Natural killer cell treated with Interleukin-12 subunit alpha and Interleukin-12 subunit beta and Interleukin-15 and Interleukin-18, amount 100 ng/mL, for 72 hours (primary cell): ENCODE results near the gene MMS22L. TPM values are rescaled to one million over a fixed set of nuclear protein-coding genes. Genes with fewer than 3 reads are reported as not detected.

ENCODE experiments used
- ATAC-seq, 2 donors: fragments of 150-1000 bp; cut with Tn5 transposase in 1 of 2; sonication (Bioruptor Pico), chemical (Tn5 transposase) in 1 of 2; 2 replicates each; pipeline ENCODE4 v1.10.0; 2021
- DNase-seq: peaks from one replicate; pipeline ENCODE4 v3.0.0; 2022; ENCODE audit warnings: low spot score
- H3K27ac Mint-ChIP-seq, 2 donors: 1 replicate in 1 of 2; 2 replicates in 1 of 2; pipeline ENCODE4 v1.8.0; 2022; ENCODE audit warnings: mixed read lengths in 2 of 2, mild to moderate bottlenecking in 1 of 2, moderate library complexity in 1 of 2
- H3K27me3 Mint-ChIP-seq, 2 donors: 1 replicate in 1 of 2; 2 replicates in 1 of 2; pipeline ENCODE4 v1.8.0; 2022; ENCODE audit warnings: mixed read lengths in 2 of 2
- H3K36me3 Mint-ChIP-seq: one replicate; pipeline ENCODE4 v1.8.0; 2022; ENCODE audit warnings: mixed read lengths
- H3K4me1 Mint-ChIP-seq, 2 donors: 1 replicate in 1 of 2; 2 replicates in 1 of 2; pipeline ENCODE4 v1.8.0; 2022; ENCODE audit warnings: low read depth in 2 of 2, mixed read lengths in 2 of 2, mild to moderate bottlenecking in 1 of 2
- H3K4me3 Mint-ChIP-seq: one replicate; pipeline ENCODE4 v1.8.0; 2022; ENCODE audit warnings: mixed read lengths
- H3K9me3 Mint-ChIP-seq: 2 replicates; pipeline ENCODE4 v1.8.0; 2022; ENCODE audit warnings: mixed read lengths
- total RNA-seq, 2 donors: library from RNA; stranded (reverse); gene quantifications; one replicate each; pipeline ENCODE4 v1.2.3, GENCODE V29; 2022

The MMS22L gene
- total RNA-seq, 2 donors from 2014 or later: 30.8 to 66.9 TPM

GRCh38 chr6:97150932-97151331 is 132.1 kb downstream of the MMS22L start:
- ATAC-seq (no peak), DNase-seq (no peak)
- no peak overlapping the region for H3K27ac Mint-ChIP-seq
- H3K9me3 Mint-ChIP-seq: peaks cover 4% of the 10 kb centered on the region
- peaks cover 4% of the 10 kb centered on the region for H3K36me3 Mint-ChIP-seq
- no peaks in the 10 kb centered on the region for H3K27me3 Mint-ChIP-seq
- no peaks in the 10 kb centered on the region for H3K4me1 Mint-ChIP-seq
- H3K4me3 Mint-ChIP-seq: no peak overlapping the region

- Mint-ChIP-seq H3K4me1 (no peaks in the 10 kb centered on the region), H3K36me3 (peaks cover 15% of the 10 kb centered on the region), H3K27me3 (no peaks in the 10 kb centered on the region), H3K9me3 (no peaks in the 10 kb centered on the region), H3K4me3 (no peak overlapping the region), H3K27ac (no peak overlapping the region)
- DNase-seq (no peak), ATAC-seq (no peak)
These were observed 135.6 kb downstream of the MMS22L start for GRCh38 chr6:97147421-97147820.

GRCh38 chr6:97145691-97146090 is 137.3 kb downstream of the MMS22L start:
- H3K4me3 Mint-ChIP-seq: no peak overlapping the region
- no peaks in the 10 kb centered on the region for H3K4me1 Mint-ChIP-seq
- H3K27ac Mint-ChIP-seq: no peak overlapping the region
- ATAC-seq (no peak), DNase-seq (no peak)
- H3K9me3 Mint-ChIP-seq: no peaks in the 10 kb centered on the region
- H3K36me3 Mint-ChIP-seq: peaks cover 15% of the 10 kb centered on the region
- H3K27me3 Mint-ChIP-seq: no peaks in the 10 kb centered on the region

DNA sequence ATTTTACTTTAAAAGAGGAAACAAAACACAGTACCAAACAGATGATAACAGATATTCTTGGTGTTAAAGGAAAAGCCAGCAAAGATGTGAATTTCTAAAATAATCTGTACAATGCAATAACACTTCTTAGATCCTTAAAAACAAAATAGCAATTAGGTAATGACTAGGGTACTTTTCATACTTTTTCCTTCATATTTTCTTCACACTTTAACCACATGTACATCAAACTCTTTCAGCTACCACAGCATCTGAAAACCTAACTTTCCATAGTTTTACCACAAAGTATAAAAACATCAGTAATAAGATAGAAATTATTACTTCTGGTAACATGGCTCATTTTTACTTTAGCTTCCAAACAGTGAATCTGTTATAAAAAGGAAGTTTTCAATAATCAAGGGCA is 141.3 kb downstream of the MMS22L start:
- Mint-ChIP-seq H3K27ac (no peak overlapping the region), H3K4me3 (no peak overlapping the region)

DNA sequence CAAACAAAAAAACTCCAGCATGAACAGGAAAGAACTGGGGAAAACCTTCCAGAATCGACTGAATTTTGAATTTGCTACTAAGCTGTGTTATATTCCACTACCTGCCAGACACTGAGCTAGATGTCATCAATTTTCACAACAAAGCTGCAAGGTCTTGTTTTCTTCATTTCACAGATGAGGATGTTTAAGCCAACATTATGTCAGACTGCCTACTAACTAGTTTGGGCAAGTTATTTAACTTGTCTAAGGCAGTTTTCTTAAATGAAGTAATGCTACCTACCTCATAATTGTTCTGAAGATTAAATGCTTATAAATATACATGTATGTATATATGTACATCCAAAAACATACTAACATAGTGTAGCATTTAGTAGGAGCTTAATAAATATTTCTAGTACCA is 144.4 kb downstream of the MMS22L start:
- Mint-ChIP-seq H3K9me3 (no peaks in the 10 kb centered on the region), H3K27me3 (no peaks in the 10 kb centered on the region)
- ATAC-seq: no peak

More for the DNA sequence above, 141.3 kb downstream of the MMS22L start:
- no peak for DNase-seq
- ATAC-seq: no peak
- Mint-ChIP-seq H3K9me3 (no peaks in the 10 kb centered on the region), H3K4me1 (no peaks in the 10 kb centered on the region), H3K36me3 (peaks cover 11% of the 10 kb centered on the region), H3K27me3 (no peaks in the 10 kb centered on the region)

GRCh38 chr6:97136626-97137358 is 146.2 kb downstream of the MMS22L start:
- H3K27me3 Mint-ChIP-seq: no peaks in the 10 kb centered on the region

More for the DNA sequence above, 144.4 kb downstream of the MMS22L start:
- H3K4me3 Mint-ChIP-seq: no peak overlapping the region
- no peaks in the 10 kb centered on the region for H3K36me3 Mint-ChIP-seq
- no peak for DNase-seq
- no peak overlapping the region for H3K27ac Mint-ChIP-seq
- no peaks in the 10 kb centered on the region for H3K4me1 Mint-ChIP-seq

GRCh38 chr6:97133067-97133466 is 149.9 kb downstream of the MMS22L start:
- Mint-ChIP-seq H3K4me3 (no peak overlapping the region), H3K36me3 (no peaks in the 10 kb centered on the region), H3K9me3 (no peaks in the 10 kb centered on the region), H3K4me1 (no peaks in the 10 kb centered on the region), H3K27me3 (no peaks in the 10 kb centered on the region), H3K27ac (no peak overlapping the region)
- ATAC-seq: no peak
- DNase-seq: no peak

More at GRCh38 chr6:97136626-97137358, 146.2 kb downstream of the MMS22L start:
- DNase-seq: no peak
- Mint-ChIP-seq H3K27ac (no peak overlapping the region), H3K36me3 (no peaks in the 10 kb centered on the region), H3K4me3 (no peak overlapping the region), H3K9me3 (no peaks in the 10 kb centered on the region), H3K4me1 (no peaks in the 10 kb centered on the region)
- no peak for ATAC-seq

DNA sequence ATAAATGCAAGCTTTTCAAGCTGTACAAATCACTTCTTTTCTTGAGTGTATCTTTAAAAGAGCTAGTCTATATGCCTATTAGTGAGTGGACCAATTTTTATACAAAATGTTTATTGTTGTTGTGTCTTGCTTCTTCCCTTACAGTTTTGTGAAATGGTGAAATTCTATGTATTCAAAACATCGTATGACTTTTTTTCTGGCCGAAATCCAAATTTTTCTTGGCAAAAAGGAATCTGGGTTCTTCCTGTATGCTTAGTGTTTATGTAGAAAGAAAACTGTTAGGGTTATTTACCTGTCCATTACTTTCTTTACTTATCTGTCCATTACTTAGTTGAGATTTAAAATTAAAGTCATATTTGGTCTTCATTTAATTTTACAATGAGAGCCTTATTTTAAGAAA is 153.9 kb downstream of the MMS22L start:
- Mint-ChIP-seq H3K4me1 (no peaks in the 10 kb centered on the region), H3K36me3 (no peaks in the 10 kb centered on the region), H3K27me3 (no peaks in the 10 kb centered on the region), H3K27ac (no peak overlapping the region), H3K4me3 (no peak overlapping the region), H3K9me3 (no peaks in the 10 kb centered on the region)
- DNase-seq (no peak), ATAC-seq (no peak)

GRCh38 chr6:97128507-97128906 is 154.5 kb downstream of the MMS22L start:
- Mint-ChIP-seq H3K4me1 (no peaks in the 10 kb centered on the region), H3K27me3 (no peaks in the 10 kb centered on the region), H3K27ac (no peak overlapping the region), H3K4me3 (no peak overlapping the region), H3K9me3 (no peaks in the 10 kb centered on the region), H3K36me3 (no peaks in the 10 kb centered on the region)
- DNase-seq (no peak), ATAC-seq (no peak)

DNA sequence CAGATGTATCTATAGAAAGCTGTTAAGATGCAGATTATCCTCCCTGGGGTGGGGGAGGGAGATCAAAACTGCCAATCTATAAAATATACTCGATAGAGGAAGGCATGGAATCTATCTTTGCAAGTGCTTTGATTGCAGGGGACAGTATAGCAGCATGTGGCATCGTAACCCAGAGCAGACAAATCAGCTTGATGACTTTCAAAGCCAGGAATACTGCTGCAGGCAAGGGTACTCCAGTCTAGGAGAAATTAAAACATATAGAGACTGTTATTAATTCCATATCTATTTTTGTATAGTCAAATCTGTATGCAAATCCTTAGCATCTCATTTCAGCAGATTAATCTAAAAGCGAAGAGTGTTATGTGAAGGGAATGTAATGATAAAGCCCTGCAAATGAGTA is 159.4 kb downstream of the MMS22L start:
- ATAC-seq (no peak), DNase-seq (no peak)
- Mint-ChIP-seq H3K9me3 (no peaks in the 10 kb centered on the region), H3K27ac (no peak overlapping the region), H3K27me3 (peaks cover 6 to 23% of the 10 kb centered on the region in 2 donors), H3K4me3 (no peak overlapping the region), H3K36me3 (peaks cover 7% of the 10 kb centered on the region), H3K4me1 (no peaks in the 10 kb centered on the region)

- Mint-ChIP-seq H3K36me3 (peaks cover 7% of the 10 kb centered on the region), H3K9me3 (no peaks in the 10 kb centered on the region), H3K4me1 (no peaks in the 10 kb centered on the region), H3K27me3 (peaks cover 6 to 23% of the 10 kb centered on the region in 2 donors), H3K27ac (no peak overlapping the region), H3K4me3 (no peak overlapping the region)
- ATAC-seq (no peak), DNase-seq (no peak)
These were observed 159.9 kb downstream of the MMS22L start for GRCh38 chr6:97123112-97123511.

- no peak overlapping the region for H3K27ac Mint-ChIP-seq
- no peak for ATAC-seq
- no peaks in the 10 kb centered on the region for H3K4me1 Mint-ChIP-seq
- DNase-seq: no peak
- H3K9me3 Mint-ChIP-seq: no peaks in the 10 kb centered on the region
- no peak overlapping the region for H3K4me3 Mint-ChIP-seq
- H3K36me3 Mint-ChIP-seq: peaks cover 7% of the 10 kb centered on the region
- peaks cover 6 to 23% of the 10 kb centered on the region in 2 donors for H3K27me3 Mint-ChIP-seq
These were observed 162.5 kb downstream of the MMS22L start for GRCh38 chr6:97120511-97120910.

GRCh38 chr6:97114645-97115044 is 168.4 kb downstream of the MMS22L start:
- no peak for ATAC-seq
- H3K4me1 Mint-ChIP-seq: no peaks in the 10 kb centered on the region
- peaks cover 0 to 16% of the 10 kb centered on the region in 2 donors for H3K27me3 Mint-ChIP-seq
- H3K9me3 Mint-ChIP-seq: no peaks in the 10 kb centered on the region
- H3K4me3 Mint-ChIP-seq: no peak overlapping the region
- no peak overlapping the region for H3K27ac Mint-ChIP-seq
- no peak for DNase-seq
- H3K36me3 Mint-ChIP-seq: no peaks in the 10 kb centered on the region

DNA sequence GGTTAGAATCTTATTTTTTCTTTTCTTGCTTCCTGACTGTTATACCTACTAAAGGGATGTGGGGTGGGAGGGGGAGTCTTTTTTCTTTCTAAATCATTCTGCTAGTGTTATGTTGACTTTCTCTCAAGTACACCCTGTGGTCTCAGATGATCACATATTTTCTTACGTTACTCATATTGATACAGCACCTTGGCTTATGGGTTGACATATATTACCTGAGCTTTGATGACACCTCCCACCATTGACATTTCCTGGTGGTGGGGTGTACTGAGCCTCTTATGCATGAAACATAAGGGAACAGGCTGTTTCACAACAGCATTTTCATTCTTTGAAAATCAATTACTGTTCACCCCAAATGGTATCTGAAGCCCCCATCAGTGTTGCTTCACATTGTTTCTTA is 169.8 kb downstream of the MMS22L start:
- Mint-ChIP-seq H3K27ac (no peak overlapping the region), H3K4me3 (no peak overlapping the region), H3K4me1 (no peaks in the 10 kb centered on the region), H3K9me3 (no peaks in the 10 kb centered on the region), H3K27me3 (peaks cover 3 to 12% of the 10 kb centered on the region in 2 donors), H3K36me3 (no peaks in the 10 kb centered on the region)
- no peak for DNase-seq
- peak; percentile 57 to 64 for ATAC-seq

DNA sequence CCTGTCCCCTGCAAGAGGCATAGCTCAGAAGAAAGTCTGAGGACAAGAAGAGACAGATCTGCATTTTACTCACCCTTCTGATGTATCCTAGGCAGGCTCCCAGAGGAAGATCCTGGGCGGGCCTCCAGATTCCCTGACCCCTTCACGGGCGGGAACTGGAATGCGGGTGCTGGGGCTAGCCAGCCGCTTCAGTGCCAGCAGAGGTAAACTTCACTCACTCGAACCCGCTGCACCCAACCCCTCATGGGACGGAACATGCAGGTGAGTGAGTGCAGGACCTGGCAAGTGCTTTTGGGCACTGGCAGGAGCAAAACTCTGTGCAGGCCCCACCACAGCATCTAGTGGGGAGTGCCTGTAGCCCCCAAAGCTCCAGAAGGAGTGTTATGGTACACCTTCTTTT is 171.8 kb downstream of the MMS22L start:
- H3K36me3 Mint-ChIP-seq: no peaks in the 10 kb centered on the region

More for the DNA sequence above, 171.8 kb downstream of the MMS22L start:
- Mint-ChIP-seq H3K27me3 (peaks cover 3 to 12% of the 10 kb centered on the region in 2 donors), H3K4me1 (no peaks in the 10 kb centered on the region), H3K27ac (no peak overlapping the region), H3K9me3 (no peaks in the 10 kb centered on the region), H3K4me3 (no peak overlapping the region)
- no peak for DNase-seq
- ATAC-seq: no peak
